Type B pancreatic cell (in vitro differentiated cells): ENCODE results near the gene TMEM38B. TPM values are rescaled to one million over a fixed set of nuclear protein-coding genes. Genes with fewer than 3 reads are reported as not detected.

Source experiments
- DNase-seq: peaks from one replicate; pipeline ENCODE4 v3.0.0; 2021; ENCODE audit warnings: mixed read lengths; ENCODE audit not compliant: unreplicated experiment; ENCODE audit errors: extremely low spot score
- H3K27ac Mint-ChIP-seq: 2 replicates; pipeline ENCODE4 v1.8.0; 2021; ENCODE audit warnings: mild to moderate bottlenecking, mixed read lengths
- H3K27me3 Mint-ChIP-seq: 2 replicates; pipeline ENCODE4 v1.8.0; 2021; ENCODE audit warnings: mixed read lengths
- H3K36me3 Mint-ChIP-seq: 2 replicates; pipeline ENCODE4 v1.8.0; 2021; ENCODE audit warnings: mixed read lengths
- H3K4me1 Mint-ChIP-seq: one replicate; pipeline ENCODE4 v1.8.0; 2021; ENCODE audit warnings: mixed read lengths; ENCODE audit not compliant: unreplicated experiment
- H3K4me3 Mint-ChIP-seq: 2 replicates; pipeline ENCODE4 v1.8.0; 2021; ENCODE audit warnings: mild to moderate bottlenecking, mixed read lengths
- H3K9me3 Mint-ChIP-seq: 2 replicates; pipeline ENCODE4 v1.8.0; 2021; ENCODE audit warnings: mixed read lengths
- total RNA-seq: library from RNA; stranded (reverse); gene quantifications from 2 replicates; pipeline ENCODE4 v1.2.1, GENCODE V29; 2021; ENCODE audit warnings: low replicate concordance
- TF ChIP-seq, protein P1 (sequence below): fragments of 200-600 bp; sonication (generic); conservative IDR thresholded peaks from 2 replicates; pipeline ENCODE4 v1.5.0; 2021; ENCODE audit warnings: antibody characterized with exemption, mild to moderate bottlenecking

Gene TMEM38B
- total RNA-seq, 1 donor from 2014 or later, result 21.3 TPM

DNA sequence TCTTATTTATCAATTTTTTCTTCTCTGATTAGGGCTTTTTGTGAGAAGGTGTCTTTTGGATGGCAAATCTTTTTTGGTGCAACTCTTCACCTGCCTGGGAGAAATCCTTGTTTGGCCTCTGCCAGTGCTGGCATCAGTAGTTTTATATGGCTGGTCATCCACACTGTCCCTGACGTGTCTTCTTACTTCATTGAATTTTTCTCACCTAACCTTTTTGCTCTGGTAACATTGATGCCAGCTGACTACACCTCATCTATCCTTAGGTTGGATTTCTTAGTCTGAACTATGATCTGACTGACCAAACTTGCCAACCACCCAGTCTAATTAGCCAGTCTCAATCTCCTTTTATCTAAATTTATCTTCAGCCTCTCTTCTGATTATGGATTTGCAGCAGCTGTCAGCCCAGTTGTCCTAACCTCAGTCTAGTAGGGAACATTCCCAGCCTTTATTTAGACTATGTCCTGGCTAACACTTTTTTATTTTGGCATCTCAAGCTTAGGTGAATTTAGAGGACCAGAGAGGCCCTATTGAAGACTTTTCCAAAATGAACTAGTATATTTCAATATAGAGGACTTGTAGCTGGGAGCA is 10.6 kb upstream of the TMEM38B start:
- Mint-ChIP-seq H3K36me3 (no peaks in the 10 kb centered on the region), H3K4me1 (peaks cover 4% of the 10 kb centered on the region), H3K27ac (no peak overlapping the region), H3K9me3 (no peaks in the 10 kb centered on the region), H3K4me3 (no peak overlapping the region), H3K27me3 (peaks cover 2% of the 10 kb centered on the region)
- TF ChIP-seq, protein P1, sequence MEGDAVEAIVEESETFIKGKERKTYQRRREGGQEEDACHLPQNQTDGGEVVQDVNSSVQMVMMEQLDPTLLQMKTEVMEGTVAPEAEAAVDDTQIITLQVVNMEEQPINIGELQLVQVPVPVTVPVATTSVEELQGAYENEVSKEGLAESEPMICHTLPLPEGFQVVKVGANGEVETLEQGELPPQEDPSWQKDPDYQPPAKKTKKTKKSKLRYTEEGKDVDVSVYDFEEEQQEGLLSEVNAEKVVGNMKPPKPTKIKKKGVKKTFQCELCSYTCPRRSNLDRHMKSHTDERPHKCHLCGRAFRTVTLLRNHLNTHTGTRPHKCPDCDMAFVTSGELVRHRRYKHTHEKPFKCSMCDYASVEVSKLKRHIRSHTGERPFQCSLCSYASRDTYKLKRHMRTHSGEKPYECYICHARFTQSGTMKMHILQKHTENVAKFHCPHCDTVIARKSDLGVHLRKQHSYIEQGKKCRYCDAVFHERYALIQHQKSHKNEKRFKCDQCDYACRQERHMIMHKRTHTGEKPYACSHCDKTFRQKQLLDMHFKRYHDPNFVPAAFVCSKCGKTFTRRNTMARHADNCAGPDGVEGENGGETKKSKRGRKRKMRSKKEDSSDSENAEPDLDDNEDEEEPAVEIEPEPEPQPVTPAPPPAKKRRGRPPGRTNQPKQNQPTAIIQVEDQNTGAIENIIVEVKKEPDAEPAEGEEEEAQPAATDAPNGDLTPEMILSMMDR, result no peak
- no peak for DNase-seq

DNA sequence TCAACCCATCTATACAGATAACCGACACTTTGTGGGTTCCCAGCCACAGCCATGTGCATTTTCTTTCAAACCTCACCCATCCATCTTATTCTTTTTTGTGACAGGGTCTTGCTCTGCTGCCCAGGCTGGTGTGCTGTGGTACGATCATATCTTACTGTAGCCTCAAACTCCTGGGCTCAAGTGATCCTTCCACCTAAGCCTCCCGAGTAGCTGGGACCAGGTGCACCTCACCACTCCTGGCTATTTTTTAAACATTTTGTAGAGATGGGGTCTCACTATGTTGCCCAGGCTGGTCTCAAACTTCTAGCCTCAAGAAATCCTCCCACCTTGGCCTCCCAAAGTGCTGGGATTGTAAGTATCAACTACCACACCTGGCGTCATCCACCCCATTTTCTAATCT is 7.4 kb upstream of the TMEM38B start:
- Mint-ChIP-seq H3K4me3 (no peak overlapping the region), H3K9me3 (no peaks in the 10 kb centered on the region), H3K36me3 (no peaks in the 10 kb centered on the region), H3K4me1 (peaks cover 4% of the 10 kb centered on the region), H3K27me3 (peaks cover 17% of the 10 kb centered on the region), H3K27ac (no peak overlapping the region)
- DNase-seq, result no peak
- TF ChIP-seq, protein P1, result no peak

DNA sequence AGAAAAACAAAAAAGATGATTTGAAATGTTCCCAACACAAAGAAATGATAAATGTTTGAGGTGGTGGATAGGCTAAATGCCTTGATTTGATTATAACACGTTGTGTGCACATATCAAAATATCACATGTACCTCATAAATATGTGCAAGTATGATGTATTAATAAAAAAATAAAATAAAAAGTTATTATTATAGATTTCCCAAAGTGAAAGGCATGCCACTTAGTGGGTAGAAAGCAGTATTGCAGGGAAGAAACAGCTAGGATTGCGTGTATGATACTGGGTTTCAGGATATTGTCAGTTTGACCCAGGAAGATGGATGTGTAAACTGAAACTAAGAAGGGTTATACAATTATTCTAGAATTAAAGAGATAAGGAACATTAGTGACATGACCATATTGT is 3.6 kb upstream of the TMEM38B start:
- H3K27me3 Mint-ChIP-seq, result peaks cover 38% of the 10 kb centered on the region
- H3K9me3 Mint-ChIP-seq, result no peaks in the 10 kb centered on the region
- H3K4me1 Mint-ChIP-seq, result peaks cover 15% of the 10 kb centered on the region
- H3K27ac Mint-ChIP-seq, result no peak overlapping the region
- TF ChIP-seq, protein P1, result peak; percentile 73
- no peaks in the 10 kb centered on the region for H3K36me3 Mint-ChIP-seq
- DNase-seq, result no peak
- H3K4me3 Mint-ChIP-seq, result no peak overlapping the region

DNA sequence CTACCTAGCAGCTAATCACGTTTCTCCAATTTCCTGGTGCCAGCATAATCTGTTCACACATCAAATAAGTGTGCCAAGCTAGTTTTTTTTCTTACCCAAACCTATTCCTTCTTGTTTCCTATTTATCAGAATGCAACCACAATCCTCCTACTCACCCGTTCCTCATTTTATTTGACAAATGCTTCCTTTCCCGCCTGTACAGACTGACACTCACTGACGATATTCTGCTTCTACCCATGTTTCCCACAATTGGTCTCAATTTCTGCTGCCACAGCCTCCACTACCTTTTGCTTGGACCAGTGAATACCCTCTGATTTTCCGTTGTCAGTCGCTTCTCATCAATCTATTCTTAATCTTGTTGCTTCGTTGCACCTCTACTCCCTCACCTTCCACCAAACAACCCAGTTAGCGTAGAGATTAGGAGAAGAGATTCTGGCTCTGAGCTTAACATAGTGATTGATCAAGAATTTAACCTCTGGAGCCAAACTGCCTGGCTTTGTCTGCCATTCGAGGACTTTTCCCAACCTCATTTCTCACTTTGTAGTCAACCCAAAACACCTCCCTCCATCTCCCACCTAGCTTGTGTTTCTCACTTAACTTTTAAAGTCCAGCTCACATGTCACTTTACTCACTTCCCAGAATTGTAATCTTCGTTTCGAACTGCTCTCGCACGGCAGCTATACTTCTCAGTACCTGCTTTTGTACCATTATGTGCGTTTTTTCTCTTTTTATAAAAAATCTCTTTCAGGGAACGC is 729 bp upstream of the TMEM38B start:
- Mint-ChIP-seq H3K9me3 (no peaks in the 10 kb centered on the region), H3K4me1 (peaks cover 18% of the 10 kb centered on the region), H3K27me3 (peaks cover 38% of the 10 kb centered on the region), H3K36me3 (no peaks in the 10 kb centered on the region), H3K4me3 (peak overlapping the region; percentile 95), H3K27ac (peak overlapping the region; percentile 27)
- no peak for DNase-seq
- TF ChIP-seq, protein P1, result no peak

DNA sequence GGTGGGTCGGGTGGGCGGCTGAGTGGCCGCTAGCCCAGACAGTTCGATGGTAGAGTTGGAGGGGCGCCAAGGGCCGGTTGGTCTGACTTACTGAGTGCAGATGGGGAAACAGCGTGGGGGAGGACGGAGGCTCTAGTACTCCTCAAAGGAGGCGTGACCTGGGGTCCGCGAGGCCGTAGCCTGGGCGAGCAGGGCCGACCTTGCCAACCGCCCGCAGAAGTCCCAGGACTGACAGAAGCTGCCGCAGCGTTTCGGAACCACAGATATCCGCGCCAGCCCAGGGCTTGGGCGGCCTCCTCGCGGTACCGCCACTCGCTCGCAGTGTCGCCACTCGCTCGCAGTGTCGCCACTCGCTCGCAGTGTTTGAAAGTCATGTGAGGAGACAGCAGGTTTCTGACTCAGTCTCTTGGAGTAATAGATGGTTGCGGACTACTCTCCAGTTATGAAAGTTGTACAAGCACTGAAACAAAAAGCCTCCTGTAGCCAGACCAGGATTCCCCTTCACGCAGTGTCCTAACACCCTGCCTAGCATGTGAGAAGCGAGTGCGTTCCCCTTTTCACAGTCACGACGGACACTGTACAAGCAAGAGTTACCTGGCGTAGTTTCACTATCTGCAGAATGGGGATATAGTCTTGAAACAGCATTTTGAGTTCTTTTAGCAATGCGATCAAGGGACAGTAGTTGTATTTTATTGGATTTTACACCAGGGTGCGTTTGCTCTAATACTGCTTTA is 674 bp downstream of the TMEM38B start:
- Mint-ChIP-seq H3K9me3 (no peaks in the 10 kb centered on the region), H3K4me1 (peaks cover 18% of the 10 kb centered on the region), H3K36me3 (no peaks in the 10 kb centered on the region), H3K27me3 (peaks cover 32% of the 10 kb centered on the region), H3K27ac (peak overlapping the region; percentile 69), H3K4me3 (peak overlapping the region; percentile 93)
- peak; percentile 75 for DNase-seq
- TF ChIP-seq, protein P1, result no peak
